HepG2 (cell line): ENCODE results near the gene SPSB2. TPM values are rescaled to one million over a fixed set of nuclear protein-coding genes. Genes with fewer than 3 reads are reported as not detected.

Experiments
- ATAC-seq: fragments of 200-7000 bp; cut with Tn5 transposase; 3 replicates; pipeline ENCODE4 v1.9.1; 2020; ENCODE audit warnings: mild to moderate bottlenecking, moderate library complexity
- BruUV-seq: library from RNA; stranded (reverse); fragments of 400-500 nt; replicated peaks from 2 replicates; lab custom pipeline; 2021; lab: Mats Ljungman, UMichigan
- CTCF ChIA-PET: fragments of 300-600 bp; formaldehyde crosslinking; extraction: SDS; loops from one replicate; lab custom pipeline; 2021; ENCODE audit warnings: low total read pairs, inconsistent platforms, low intra/inter-chr PET ratio; lab: Yijun Ruan, JAX
- POLR2A ChIA-PET: fragments of 350-600 bp; sonication (Branson Sonifier 250); formaldehyde crosslinking; loops from one replicate; lab custom pipeline; 2020; ENCODE audit warnings: antibody characterized with exemption, inconsistent platforms; lab: Yijun Ruan, JAX
- DNase-seq: peaks from one replicate; pipeline ENCODE4 v3.0.0-alpha.2; 2015; ENCODE audit warnings: low spot score
- FAIRE-seq: peaks from 3 replicates; lab custom pipeline; 2011; peaks lifted over from hg19 to GRCh38; lab: Jason Lieb, UNC
- H2AFZ ChIP-seq: one replicate; pipeline ENCODE4 v1.6.1; 2011; ENCODE audit warnings: low read length, inconsistent platforms
- H3K27ac ChIP-seq: fragments of 300-600 bp; 3 replicates; pipeline ENCODE4 v1.8.0; 2011; ENCODE audit warnings: mixed run types, mild to moderate bottlenecking, mixed read lengths, low read length, inconsistent platforms; ENCODE audit not compliant: insufficient read depth; ENCODE audit errors: extremely low read length
- H3K27me3 ChIP-seq, 2 experiments: fragments of 200-600 bp in 1 of 2; 2 replicates in 1 of 2; 3 replicates in 1 of 2; pipeline versions ENCODE4 v1.6.0 to v1.8.0; 2011; ENCODE audit warnings: low read length in 2 of 2, mild to moderate bottlenecking in 2 of 2, moderate library complexity in 2 of 2, inconsistent platforms in 1 of 2; ENCODE audit not compliant: insufficient read depth in 2 of 2, control insufficient read depth in 1 of 2
- H3K36me3 ChIP-seq, 2 experiments: fragments of 200-600 bp in 1 of 2; replicated peaks in 1 of 2; 2 replicates in 1 of 2; 3 replicates in 1 of 2; pipeline versions ENCODE4 v1.5.1 to v1.8.0; 2011; ENCODE audit warnings: low read length in 2 of 2, inconsistent platforms in 1 of 2; ENCODE audit not compliant: insufficient read depth in 2 of 2, control insufficient read depth in 1 of 2
- H3K4me1 ChIP-seq: 2 replicates; pipeline ENCODE4 v1.5.1; 2012; ENCODE audit warnings: low read length, inconsistent platforms; ENCODE audit not compliant: insufficient read depth
- H3K4me2 ChIP-seq: 2 replicates; pipeline ENCODE4 v1.6.0; 2011; ENCODE audit warnings: low read depth, low read length, inconsistent platforms
- H3K4me3 ChIP-seq, 3 experiments: fragments of 200-600 bp in 1 of 3; sonication (generic), shearing (Covaris generic) in 1 of 3; replicated peaks in 1 of 3; 2 replicates each; pipeline ENCODE4 v1.5.1; 2011 to 2016; ENCODE audit warnings: low read length in 3 of 3, inconsistent platforms in 2 of 3, low read depth in 2 of 3, mild to moderate bottlenecking in 2 of 3, control low read depth in 1 of 3, mixed read lengths in 1 of 3; ENCODE audit not compliant: insufficient read depth in 1 of 3
- H3K79me2 ChIP-seq: one replicate; pipeline ENCODE4 v1.6.1; 2011; ENCODE audit warnings: low read length, inconsistent platforms; ENCODE audit not compliant: insufficient read depth
- H3K9ac ChIP-seq: 2 replicates; pipeline ENCODE4 v1.6.0; 2011; ENCODE audit warnings: mild to moderate bottlenecking, low read depth, low read length, inconsistent platforms; ENCODE audit not compliant: insufficient read depth
- H3K9me3 ChIP-seq: 2 replicates; pipeline ENCODE4 v1.5.1; 2012; ENCODE audit warnings: mild to moderate bottlenecking, low read length
- H4K20me1 ChIP-seq: 2 replicates; pipeline ENCODE4 v1.6.0; 2011; ENCODE audit warnings: inconsistent platforms, mild to moderate bottlenecking, low read length, moderate library complexity; ENCODE audit not compliant: insufficient read depth
- KMT2A ChIP-seq: sonication (generic); formaldehyde crosslinking; IDR thresholded peaks from 2 replicates; pipeline ENCODE4 v1.4.0; 2020; ENCODE audit warnings: missing genetic modification reagents
- NR0B2 ChIP-seq: sonication (generic); formaldehyde crosslinking; IDR thresholded peaks from 2 replicates; pipeline ENCODE4 v1.4.0; 2020; ENCODE audit warnings: mild to moderate bottlenecking, missing genetic modification reagents
- RCOR2 ChIP-seq: IDR thresholded peaks from 2 replicates; pipeline ENCODE4 v1.6.1; 2016; ENCODE audit warnings: missing biosample characterization, missing genetic modification reagents
- RFXANK ChIP-seq: IDR thresholded peaks from 2 replicates; pipeline ENCODE4 v1.6.1; 2016
- ZBTB33 ChIP-seq: sonication (generic); formaldehyde crosslinking; IDR thresholded peaks from 2 replicates; pipeline ENCODE4 v1.4.0; 2020; ENCODE audit warnings: missing genetic modification reagents
- ZKSCAN5 ChIP-seq: sonication (generic); formaldehyde crosslinking; IDR thresholded peaks from 2 replicates; pipeline ENCODE4 v1.5.1; 2020; ENCODE audit warnings: mild to moderate bottlenecking, missing genetic modification reagents
- ZNF180 ChIP-seq: sonication (generic); formaldehyde crosslinking; IDR thresholded peaks from 2 replicates; pipeline ENCODE4 v1.4.0; 2020; ENCODE audit warnings: low read depth, missing genetic modification reagents, borderline replicate concordance
- ZNF274 ChIP-seq: sonication (generic); formaldehyde crosslinking; IDR thresholded peaks from 2 replicates; pipeline ENCODE4 v1.5.1; 2020; ENCODE audit warnings: mild to moderate bottlenecking, missing genetic modification reagents
- ZNF737 ChIP-seq: sonication (generic); formaldehyde crosslinking; IDR thresholded peaks from 2 replicates; pipeline ENCODE4 v1.5.0; 2020; ENCODE audit warnings: missing genetic modification reagents, mild to moderate bottlenecking, borderline replicate concordance
- ZNF878 ChIP-seq: sonication (generic); formaldehyde crosslinking; IDR thresholded peaks from 2 replicates; pipeline ENCODE4 v1.8.1; 2023; ENCODE audit warnings: mild to moderate bottlenecking, missing genetic modification reagents, moderate library complexity
- ZNF891 ChIP-seq: sonication (generic); formaldehyde crosslinking; IDR thresholded peaks from 2 replicates; pipeline ENCODE4 v1.5.0; 2020; ENCODE audit warnings: mild to moderate bottlenecking, missing genetic modification reagents
- WGBS: methylation state at CpG from one replicate; pipeline ENCODE4 v1.1.6; 2017; ENCODE audit warnings: low lambda C conversion rate; 5-methylcytosine and 5-hydroxymethylcytosine counted together
- in situ Hi-C: cut with HindIII; loops from 2 replicates; pipeline ENCODE4 v1.10.0; 2017; ENCODE audit warnings: low pct_unique_long_range_greater_than_20kb; ENCODE audit not compliant: extremely low pct_ligation_motif_present
- intact Hi-C: fragments of 100-400 bp; cut with micrococcal nuclease; formaldehyde crosslinking; loops from one replicate; pipeline ENCODE4 v1.10.0; 2022; ENCODE audit not compliant: unreplicated experiment
- polyA plus RNA-seq, 8 experiments: library from polyadenylated mRNA; depleted of rRNA in 3 of 8; stranded (reverse) in 7 of 8; unstranded in 1 of 8; fragments of >200 nt; fragmentation: Illumina TruSeq in 4 of 8; extraction: Trizol in 4 of 8; gene quantifications; 2 replicates each; pipeline versions ENCODE4 v1.2.1 to v1.2.3, GENCODE V29; 2011 to 2016; ENCODE audit warnings: low read depth in 4 of 8, missing spikeins in 1 of 8, mixed read lengths in 1 of 8; ENCODE audit not compliant: insufficient read depth in 1 of 8
- total RNA-seq, 5 experiments: library from RNA; depleted of rRNA; stranded (reverse); fragments of >200 nt; fragmentation: Illumina TruSeq; extraction: Trizol; gene quantifications; 2 replicates each; pipeline ENCODE4 v1.2.3, GENCODE V29; 2016; ENCODE audit warnings: low read depth in 1 of 5

SPSB2 gene
- total and polyA plus RNA-seq, 2 of the 13 experiments (the other 11 are each of a cell fraction or from before 2014, with no cell fraction given), result 2.0 to 6.2 TPM

GRCh38 chr12:6832125-6832524 is 41.0 kb downstream of the SPSB2 start:
- Histone ChIP-seq H3K9me3 (no peaks in the 10 kb centered on the region), H3K79me2 (peaks cover 16% of the 10 kb centered on the region), H3K9ac (no peak overlapping the region), H3K36me3 (peaks cover 16 to 33% of the 10 kb centered on the region in 2 experiments; a peak in 4 of 5 replicates), H3K4me3 (no peak overlapping the region), H3K4me1 (peaks cover 20% of the 10 kb centered on the region), H3K27me3 (no peaks in the 10 kb centered on the region), H2AFZ (no peak overlapping the region), H3K27ac (no peak overlapping the region), H3K4me2 (no peak overlapping the region), H4K20me1 (no peaks in the 10 kb centered on the region)
- in situ Hi-C loops (no loop called here), intact Hi-C loops (no loop called here)
- ChIA-PET POLR2A (interaction anchor here (0.6 kb wide), 1 partner anchor 9 kb away, joined by 3 read pairs; no protein-coding TSS in a partner anchor), CTCF (no interaction called here)
- FAIRE-seq, result no peak
- no peak for DNase-seq
- ATAC-seq, result no peak
- no TSS peak for BruUV-seq
- 99% methylated on average over 4 of the region's 4 CpGs for WGBS
- no peak for TF ChIP-seq ZNF737 (CRISPR knock-in tag)
- no peak for TF ChIP-seq ZNF274 (CRISPR knock-in tag)
- TF ChIP-seq ZNF878, result no peak
- TF ChIP-seq RCOR2 (CRISPR knock-in tag), result no peak
- no peak for TF ChIP-seq ZBTB33 (CRISPR knock-in tag)
- TF ChIP-seq ZNF180 (CRISPR knock-in tag), result no peak
- TF ChIP-seq ZKSCAN5 (CRISPR knock-in tag), result no peak
- no peak for TF ChIP-seq NR0B2 (CRISPR knock-in tag)
- no peak for TF ChIP-seq KMT2A (CRISPR knock-in tag)
- no peak for TF ChIP-seq RFXANK
- no peak for TF ChIP-seq ZNF891 (CRISPR knock-in tag)
